Activated CD8-positive, alpha-beta memory T cell treated with anti-CD3 and anti-CD28 coated beads, Interleukin-2, amount 50 U/mL, for 1 hour (primary cell): ENCODE results near the gene ANKH.
"Not testable (repeated sequence)": the region's sequence is repeated elsewhere in the genome, so short reads cannot be mapped to it uniquely, and the experiment has no call there.

Experiments used
- DNase-seq: peaks from one replicate; pipeline ENCODE4 v3.0.0-alpha.2; 2020; ENCODE audit errors: extremely low read depth

ANKH gene

DNA sequence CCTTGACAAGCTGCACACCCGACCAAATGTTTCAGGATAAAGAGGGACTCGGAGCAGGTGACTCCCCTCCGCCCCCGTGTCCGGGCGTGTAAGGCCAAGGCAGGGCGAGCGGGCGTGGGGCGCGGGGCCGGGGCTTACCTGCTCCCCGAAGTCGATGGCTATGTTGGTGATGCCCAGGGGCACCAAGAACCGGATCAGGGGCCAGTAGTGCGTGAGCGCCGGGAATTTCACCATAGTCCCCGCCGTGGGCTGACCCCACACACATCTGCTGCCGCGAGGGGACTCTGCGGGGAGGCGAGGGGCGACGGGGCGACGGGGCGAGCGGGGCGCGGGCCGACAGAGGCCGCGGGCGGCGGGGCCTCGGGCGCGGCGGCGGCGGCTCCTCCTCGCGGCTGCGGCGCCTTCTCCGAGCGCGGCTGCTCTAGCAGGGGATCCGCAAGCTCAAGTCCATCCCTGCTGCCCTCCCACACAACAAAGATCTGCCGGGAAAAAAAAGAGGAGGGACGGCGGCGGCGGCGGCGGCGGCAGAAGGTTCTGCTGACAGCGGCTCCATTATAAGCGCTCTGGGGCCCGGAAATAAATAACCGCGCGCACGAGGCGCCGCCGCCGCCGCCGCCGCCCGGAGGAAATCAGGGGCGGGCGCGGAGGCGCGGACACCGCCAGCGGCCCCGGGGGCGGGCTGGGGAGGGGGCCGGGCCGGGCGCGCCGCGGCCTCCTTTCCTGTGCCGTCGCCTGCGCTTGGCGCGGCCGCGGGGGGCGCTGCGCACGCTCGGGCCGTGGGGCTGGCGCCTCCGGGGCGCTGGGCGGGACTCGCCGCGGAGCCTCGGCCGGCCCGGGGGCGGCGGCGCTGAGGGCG, at the start of gene ANKH:
Gene ANKH, minus strand, starts transcription at position 565 of the 856 bp plus-strand sequence. Its CDS starts 331 bp downstream, at position 234.
- no peak for DNase-seq

GRCh38 chr5:14920121-14920520, 48.5 kb upstream of the ANKH start:
- DNase-seq, result no peak

DNA sequence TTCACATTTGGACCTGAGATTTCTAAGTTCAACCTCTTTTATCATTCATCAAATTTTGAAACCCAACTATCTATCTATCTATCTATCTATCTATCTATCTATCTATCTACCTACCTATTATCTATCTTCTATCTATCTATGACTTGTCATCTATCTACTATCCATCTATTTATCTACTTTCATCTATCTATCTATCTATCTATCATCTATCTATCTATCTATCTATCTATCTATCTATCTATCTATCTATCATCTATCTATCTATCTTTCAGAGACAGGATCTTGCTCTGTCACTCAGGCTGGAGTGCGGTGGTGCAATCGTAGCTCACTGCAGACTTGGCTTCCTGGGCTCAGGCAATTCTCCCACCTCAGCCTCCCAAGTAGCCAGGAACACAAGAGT, 47.5 kb upstream of the ANKH start:
- not testable (repeated sequence) for DNase-seq

DNA sequence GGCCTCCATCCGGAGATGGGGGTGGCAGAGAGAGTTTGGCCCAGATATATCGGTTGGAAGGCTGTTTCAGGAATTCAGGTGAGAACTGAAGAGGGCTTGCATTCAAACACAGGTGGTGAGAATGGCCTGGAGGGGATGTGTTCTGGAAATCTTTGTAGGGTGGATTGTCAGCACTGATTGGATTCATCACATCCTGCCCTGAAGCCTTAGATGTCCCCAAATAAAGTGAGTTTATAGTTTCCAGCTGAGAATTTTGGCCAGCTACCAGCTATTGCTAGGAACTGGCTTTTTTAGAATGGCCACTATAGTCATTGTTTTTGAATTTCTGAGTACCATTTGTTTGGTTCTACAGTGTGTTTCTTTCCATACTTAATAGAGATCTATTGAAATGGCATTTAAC, 46.1 kb upstream of the ANKH start:
- no peak for DNase-seq

- DNase-seq, result no peak
Measured at GRCh38 chr5:14915291-14915952, 43.8 kb upstream of the ANKH start.

DNA sequence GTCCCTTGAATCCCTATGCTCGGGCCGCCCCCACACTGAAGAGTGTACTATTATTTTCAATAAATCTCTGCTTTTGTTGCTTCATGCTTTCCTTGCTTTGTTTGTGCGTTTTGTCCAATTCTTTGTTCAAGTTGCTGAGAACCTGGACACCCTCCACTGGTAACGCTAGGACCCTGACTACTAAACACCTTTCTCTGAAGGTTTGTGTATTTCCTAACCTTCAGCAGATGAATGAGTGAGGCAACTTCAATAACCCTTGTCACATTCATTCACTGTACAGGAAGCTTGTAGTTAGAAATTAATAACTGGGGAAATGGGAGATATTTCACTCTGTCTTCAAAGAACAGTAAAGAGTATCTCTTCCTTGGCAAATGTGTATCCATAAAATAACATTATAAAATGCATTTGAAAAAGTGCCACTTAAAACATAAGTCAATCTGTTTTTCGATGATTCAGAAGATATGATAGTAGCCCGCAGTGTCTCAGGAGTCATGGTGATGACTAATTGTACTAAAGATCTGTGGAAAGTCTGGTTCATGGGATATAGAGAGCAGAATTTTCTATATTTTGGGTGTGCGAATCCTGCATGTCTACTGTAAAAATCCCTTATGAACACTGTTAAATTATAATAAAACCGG, 43.2 kb upstream of the ANKH start:
- no peak for DNase-seq

GRCh38 chr5:14914193-14914592, 42.6 kb upstream of the ANKH start:
- DNase-seq, result no peak

DNA sequence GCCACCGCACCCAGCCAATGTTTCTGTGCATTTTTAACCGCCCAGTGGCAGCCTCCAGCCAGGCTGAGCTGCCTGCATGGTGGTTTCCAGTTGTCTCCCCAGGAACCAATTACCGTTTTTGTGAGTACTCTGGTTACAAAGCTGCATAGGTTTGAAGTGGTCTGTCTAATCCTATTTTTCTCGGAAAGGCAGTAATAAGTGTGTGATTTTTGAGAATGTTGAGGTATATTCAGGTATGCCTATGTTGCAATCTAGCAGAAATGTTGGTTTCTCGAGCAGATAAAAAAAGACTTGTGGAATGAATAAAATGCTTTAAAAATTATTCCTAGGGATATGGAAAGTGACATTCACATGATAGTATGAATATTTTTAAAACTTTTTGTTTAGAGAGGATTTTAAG, 41.5 kb upstream of the ANKH start:
- DNase-seq, result no peak

DNA sequence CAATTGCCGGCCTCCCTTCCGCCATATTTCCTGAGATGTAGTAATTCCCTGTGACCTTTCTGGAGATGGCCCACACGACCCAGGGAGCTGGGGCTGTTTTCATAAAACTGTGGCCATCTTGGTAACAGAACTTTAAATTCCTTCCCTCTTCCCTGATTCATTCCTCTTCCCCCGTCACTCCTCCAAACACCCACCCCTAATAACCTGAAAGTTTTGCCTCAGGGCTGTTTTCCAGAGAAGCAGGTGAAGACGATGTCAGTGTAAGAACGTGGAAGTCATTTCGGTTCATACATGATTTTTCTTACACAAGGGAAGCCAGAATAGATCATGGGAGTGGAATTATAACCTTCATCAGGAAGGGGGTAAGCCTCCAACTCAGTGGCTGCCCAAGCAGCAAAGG, 40.6 kb upstream of the ANKH start:
- DNase-seq, result no peak

GRCh38 chr5:14909369-14909768, 37.8 kb upstream of the ANKH start:
- no peak for DNase-seq

DNA sequence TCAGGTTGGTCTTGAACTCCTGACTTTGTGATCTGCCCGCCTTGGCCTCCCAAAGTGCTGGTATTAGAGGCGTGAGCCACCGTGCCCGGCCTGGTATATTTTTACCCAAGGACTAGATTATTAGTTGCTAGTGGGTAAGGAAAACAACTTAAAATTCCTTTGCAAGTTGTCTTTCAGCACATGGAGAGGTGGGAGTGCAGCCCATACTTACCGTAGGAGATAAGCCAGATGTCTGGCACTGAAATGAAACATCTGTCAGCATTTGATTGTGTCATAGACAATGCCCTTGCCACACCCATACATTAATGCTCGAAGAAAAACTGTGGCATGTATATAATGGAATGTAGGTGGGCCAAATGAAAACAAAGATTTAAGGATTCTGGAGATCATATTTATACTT, 36.6 kb upstream of the ANKH start:
- no peak for DNase-seq

DNA sequence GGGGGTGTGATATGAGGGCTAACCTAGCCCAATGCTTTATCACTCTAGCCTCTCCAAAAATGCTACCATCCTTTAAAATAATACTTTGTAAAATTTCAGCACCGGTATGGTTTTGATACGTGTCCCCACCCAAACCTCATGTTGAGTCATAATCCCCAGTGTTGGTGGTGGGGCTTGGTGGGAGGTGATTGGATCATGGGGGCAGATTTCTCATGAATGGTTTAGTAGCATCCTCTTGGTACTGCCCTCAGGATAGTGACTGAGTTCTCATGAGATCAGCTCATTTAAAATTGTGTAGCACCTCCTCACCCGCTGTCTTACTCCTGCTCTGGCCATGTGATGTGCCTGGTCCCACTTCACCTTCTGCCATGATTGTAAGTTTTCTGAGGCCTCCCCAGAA, 35.0 kb upstream of the ANKH start:
- no peak for DNase-seq

DNA sequence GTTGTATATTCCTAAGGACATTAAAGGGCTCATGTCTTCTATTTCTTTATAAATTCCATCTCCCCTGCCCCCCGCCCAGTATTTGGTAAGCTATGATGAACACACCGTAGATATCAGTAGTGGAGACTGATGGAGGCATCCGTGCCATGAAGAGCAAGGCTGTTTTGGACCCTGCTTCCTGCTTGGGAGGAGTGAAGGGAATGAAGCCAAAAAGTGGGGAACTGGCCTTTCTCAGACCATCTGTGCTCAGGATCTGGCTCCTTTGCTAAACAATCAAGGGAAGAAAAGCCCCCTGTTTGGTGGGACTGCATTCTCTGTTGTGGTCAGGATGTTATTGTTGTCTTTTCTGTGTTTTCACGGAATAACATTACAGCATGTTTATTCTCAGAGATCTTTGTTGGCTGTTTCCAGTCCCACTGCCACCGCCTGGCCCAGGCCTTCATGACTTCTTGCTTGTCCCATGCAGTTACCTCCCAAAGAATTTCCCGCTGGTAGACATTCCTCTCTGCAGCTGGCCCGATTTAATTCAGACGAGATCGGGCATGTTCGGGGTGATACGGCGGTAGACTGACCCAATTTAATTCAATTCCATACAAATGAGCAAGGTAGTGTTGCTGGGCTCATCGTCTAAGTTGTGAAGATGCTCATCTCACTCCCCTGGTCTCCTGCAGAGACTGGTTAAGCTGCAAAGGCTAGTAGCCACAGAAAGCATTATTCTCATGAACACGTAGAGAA, 31.4 kb upstream of the ANKH start:
- DNase-seq, result no peak

- no peak for DNase-seq
Measured at GRCh38 chr5:14901462-14902051, 30.0 kb upstream of the ANKH start.

DNA sequence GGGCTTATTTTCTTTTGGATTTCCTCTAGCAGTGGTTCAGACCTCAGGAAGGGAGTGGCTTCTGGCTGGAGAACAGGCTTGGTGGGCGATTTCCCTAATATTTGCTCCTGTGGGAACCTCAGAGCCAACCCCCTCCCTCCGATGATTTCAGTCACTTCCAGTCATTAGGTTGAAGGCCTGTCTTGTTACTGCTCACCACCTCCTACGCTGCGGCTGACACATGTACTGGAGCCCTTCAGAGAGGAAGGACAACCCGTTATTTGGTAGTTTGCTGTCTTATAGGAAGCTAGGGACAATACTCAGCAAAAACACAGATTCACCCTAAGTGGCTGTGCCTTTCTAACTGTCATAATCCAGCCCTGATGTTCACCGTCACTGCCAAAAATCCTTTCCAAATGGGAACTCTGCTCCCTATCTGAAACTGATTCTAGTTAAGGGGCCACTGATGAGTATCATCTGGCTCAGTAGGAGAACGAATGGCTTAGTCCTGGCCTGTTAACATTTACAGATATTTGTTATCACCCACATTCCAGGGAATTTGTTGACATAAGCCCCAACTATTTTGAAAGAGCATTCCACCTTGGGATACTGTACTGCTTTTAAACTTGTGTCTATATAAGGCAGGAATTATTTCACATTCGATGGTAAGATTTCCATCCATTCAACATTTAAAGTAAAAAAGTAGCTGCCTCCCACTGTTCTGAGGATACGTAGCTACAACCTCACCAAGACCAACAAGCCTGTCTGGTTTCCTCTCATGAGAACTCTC, 29.3 kb upstream of the ANKH start:
- no peak for DNase-seq

DNA sequence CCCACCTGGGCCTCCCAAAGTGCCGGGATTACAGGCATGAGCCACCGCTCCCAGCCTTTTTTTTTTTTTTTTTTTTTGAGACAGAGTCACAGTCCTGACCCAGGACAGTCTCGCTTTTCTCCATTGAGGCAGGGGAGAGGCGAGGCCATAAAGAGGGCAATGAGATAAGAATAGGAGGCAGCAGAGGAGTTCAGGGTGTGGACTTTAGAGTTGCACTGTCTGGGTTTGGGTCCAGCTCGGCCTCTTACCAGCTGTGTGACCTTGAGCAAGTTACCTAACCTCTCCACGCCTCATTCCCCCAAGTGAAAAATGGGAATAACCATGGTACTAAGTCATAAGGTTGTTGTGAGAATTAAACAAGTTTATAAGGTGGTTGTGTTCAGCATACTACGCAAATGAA, 24.6 kb upstream of the ANKH start:
- DNase-seq, result no peak

DNA sequence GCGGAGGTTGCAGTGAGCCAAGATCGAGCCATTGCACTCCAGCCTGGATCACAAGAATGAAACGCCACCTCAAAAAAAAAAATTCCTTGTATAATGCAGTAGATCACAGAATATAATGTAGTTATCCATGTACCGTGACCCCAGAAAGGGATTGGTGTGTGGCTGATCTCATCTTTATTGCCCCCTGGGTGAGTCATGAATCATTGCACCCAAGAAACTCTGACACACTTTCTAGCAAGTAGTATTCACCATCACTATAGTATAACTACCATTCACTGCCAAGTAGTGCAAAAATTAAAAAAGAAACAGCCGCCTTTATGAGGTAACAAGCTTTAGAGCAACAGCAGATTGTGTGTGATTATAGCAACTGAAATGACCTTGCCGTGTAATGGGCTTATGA, 23.7 kb upstream of the ANKH start:
- no peak for DNase-seq

DNA sequence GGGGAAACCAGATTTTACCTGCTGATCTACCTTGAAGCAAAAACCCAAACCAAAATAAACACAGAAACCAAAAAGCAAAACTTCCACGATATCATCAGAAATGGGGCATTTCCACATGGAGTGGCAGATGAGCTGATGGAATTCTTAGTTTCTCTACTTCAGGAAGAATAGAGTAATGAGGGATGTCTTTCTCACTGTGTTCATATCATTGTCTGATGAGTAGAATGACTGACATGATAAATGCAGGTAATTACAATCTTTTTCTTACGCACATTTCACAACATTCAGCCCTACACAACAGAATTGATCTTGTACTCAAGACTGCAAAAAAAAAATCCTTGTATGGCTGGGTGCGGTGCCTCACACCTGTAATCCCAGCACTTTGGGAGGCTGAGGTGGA, 23.2 kb upstream of the ANKH start:
- DNase-seq, result no peak

DNA sequence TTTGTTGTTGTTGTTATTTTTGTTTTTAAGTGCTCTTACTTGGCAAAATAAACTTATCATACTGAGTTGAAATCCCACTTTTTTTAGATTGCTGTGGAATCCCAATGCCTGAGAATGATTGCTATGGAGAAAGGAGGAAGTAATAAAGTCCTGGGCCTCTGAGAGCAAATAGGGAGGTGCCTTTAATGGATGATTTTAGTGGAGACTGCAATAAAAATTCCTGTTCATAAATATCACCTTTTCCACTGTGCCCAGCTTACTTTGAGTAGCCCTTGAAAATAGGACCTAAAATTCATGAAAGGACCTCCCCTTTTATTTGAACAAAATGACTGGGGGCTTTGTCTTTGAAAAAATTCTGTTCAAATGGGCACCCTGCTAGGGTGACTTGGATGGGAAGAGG, 21.8 kb upstream of the ANKH start:
- no peak for DNase-seq

GRCh38 chr5:14890846-14891245, 19.3 kb upstream of the ANKH start:
- no peak for DNase-seq

DNA sequence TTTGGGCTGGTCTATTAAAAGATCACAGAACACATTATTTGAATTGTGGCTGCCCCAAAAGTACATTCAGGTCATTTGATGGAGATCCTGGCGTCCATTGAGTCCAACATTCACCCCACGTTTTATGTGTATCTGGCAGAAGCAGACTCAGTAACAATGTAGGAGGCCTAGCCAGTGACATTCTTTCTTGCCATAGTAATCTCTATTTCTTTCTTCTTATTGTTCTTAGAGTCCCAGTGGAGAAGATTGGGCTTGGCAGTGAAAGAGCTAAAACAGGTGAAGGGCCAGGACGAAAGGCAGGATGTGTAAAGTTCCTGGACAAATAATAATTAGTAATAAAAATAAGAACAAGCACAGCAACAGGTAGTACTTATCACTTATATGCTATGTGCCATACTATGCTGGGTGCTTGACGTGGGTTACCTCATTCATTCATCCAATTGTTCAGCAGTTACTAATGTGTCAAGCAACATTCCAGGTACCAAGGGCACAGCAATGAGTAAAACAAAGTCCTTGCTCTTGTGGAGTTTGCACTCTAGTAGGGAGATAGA, 12.6 kb upstream of the ANKH start:
- DNase-seq, result no peak
